IPS DF 19.7 (cell line): ENCODE results near the gene PI4KA.

ENCODE experiments used
- DNase-seq: peaks from one replicate; pipeline ENCODE4 v3.0.0-alpha.2; 2013; ENCODE audit warnings: low read depth, low spot score

The PI4KA gene

GRCh38 chr22:20816559-20816958, 42.1 kb downstream of the PI4KA start:
- no peak for DNase-seq

- DNase-seq = no peak
These were observed 43.0 kb downstream of the PI4KA start for GRCh38 chr22:20815477-20816050.

GRCh38 chr22:20814221-20814808, 44.3 kb downstream of the PI4KA start:
- no peak for DNase-seq

- DNase-seq = no peak
These were observed 45.6 kb downstream of the PI4KA start for GRCh38 chr22:20813056-20813455.

GRCh38 chr22:20811971-20812660, 46.5 kb downstream of the PI4KA start:
- DNase-seq = no peak

GRCh38 chr22:20811171-20811570, 47.4 kb downstream of the PI4KA start:
- no peak for DNase-seq

- DNase-seq = no peak
These were observed 48.0 kb downstream of the PI4KA start for GRCh38 chr22:20810645-20811044.

GRCh38 chr22:20809538-20810185, 48.9 kb downstream of the PI4KA start:
- DNase-seq = no peak

GRCh38 chr22:20808844-20809243, 49.8 kb downstream of the PI4KA start:
- DNase-seq = no peak

- no peak for DNase-seq
These were observed 51.3 kb downstream of the PI4KA start for GRCh38 chr22:20807315-20807752.

- DNase-seq = no peak
These were observed 52.6 kb downstream of the PI4KA start for GRCh38 chr22:20805972-20806471.

GRCh38 chr22:20804650-20805049, 54.0 kb downstream of the PI4KA start:
- DNase-seq = no peak

- no peak for DNase-seq
These were observed 54.8 kb downstream of the PI4KA start for GRCh38 chr22:20803696-20804324.

GRCh38 chr22:20802922-20803553, 55.6 kb downstream of the PI4KA start:
- DNase-seq = no peak

- no peak for DNase-seq
These were observed 56.2 kb downstream of the PI4KA start for GRCh38 chr22:20802452-20802851.

- DNase-seq = no peak
These were observed 59.2 kb downstream of the PI4KA start for GRCh38 chr22:20799449-20799848.

GRCh38 chr22:20798974-20799373, 59.6 kb downstream of the PI4KA start:
- no peak for DNase-seq

GRCh38 chr22:20798218-20798617, 60.4 kb downstream of the PI4KA start:
- no peak for DNase-seq

GRCh38 chr22:20796731-20797130, 61.9 kb downstream of the PI4KA start:
- DNase-seq = no peak

GRCh38 chr22:20794650-20795413, 63.8 kb downstream of the PI4KA start:
- DNase-seq = no peak
